OCI-LY1 (cell line): ENCODE measurements around the gene LY86.

ENCODE experiments used
- H2AFZ ChIP-seq: fragments of 200-600 bp; sonication (generic), shearing (Covaris generic); 2 replicates; pipeline ENCODE4 v1.6.0; 2014; ENCODE audit warnings: antibody characterized with exemption, mild to moderate bottlenecking, low read length
- H3F3A ChIP-seq: fragments of 200-600 bp; sonication (generic), shearing (Covaris generic); 2 replicates; pipeline ENCODE4 v1.6.0; 2014; ENCODE audit warnings: mild to moderate bottlenecking, antibody characterized with exemption, low read length, moderate library complexity; ENCODE audit not compliant: insufficient read depth
- H3K27ac ChIP-seq: fragments of 200-600 bp; sonication (generic); 2 replicates; pipeline ENCODE4 v1.5.1; 2014; ENCODE audit warnings: low read length, mixed run types, mild to moderate bottlenecking, low read depth; ENCODE audit not compliant: poor library complexity, severe bottlenecking
- H3K27me3 ChIP-seq: fragments of 200-600 bp; sonication (generic); 2 replicates; pipeline ENCODE4 v1.6.0; 2014; ENCODE audit warnings: antibody characterized with exemption, mild to moderate bottlenecking, low read length, moderate library complexity; ENCODE audit not compliant: insufficient read depth
- H3K36me3 ChIP-seq: fragments of 200-600 bp; sonication (generic); 2 replicates; pipeline ENCODE4 v1.6.1; 2014; ENCODE audit warnings: mild to moderate bottlenecking, antibody characterized with exemption, low read length, moderate library complexity, mixed read lengths; ENCODE audit not compliant: insufficient read depth
- H3K4me1 ChIP-seq: fragments of 200-600 bp; sonication (generic); 2 replicates; pipeline ENCODE4 v1.5.1; 2014; ENCODE audit warnings: mild to moderate bottlenecking, low read length, moderate library complexity; ENCODE audit not compliant: insufficient read depth, severe bottlenecking
- H3K4me2 ChIP-seq: fragments of 200-600 bp; sonication (generic), shearing (Covaris generic); 2 replicates; pipeline ENCODE4 v1.6.1; 2014; ENCODE audit warnings: low read length
- H3K4me3 ChIP-seq: fragments of 200-600 bp; sonication (generic); 2 replicates; pipeline ENCODE4 v1.5.1; 2014; ENCODE audit warnings: low read length, low read depth, mild to moderate bottlenecking, mixed read lengths; ENCODE audit not compliant: poor library complexity, severe bottlenecking
- H3K79me2 ChIP-seq: fragments of 200-600 bp; shearing (Covaris generic); 2 replicates; pipeline ENCODE4 v1.6.1; 2016; ENCODE audit warnings: mixed run types, low read length, mixed read lengths; ENCODE audit not compliant: insufficient read depth
- H3K9ac ChIP-seq: fragments of 200-600 bp; sonication (generic), shearing (Covaris generic); 2 replicates; pipeline ENCODE4 v1.6.1; 2014; ENCODE audit warnings: mild to moderate bottlenecking, low read length, mixed read lengths
- H3K9me2 ChIP-seq: fragments of 200-600 bp; sonication (generic), shearing (Covaris generic); 2 replicates; pipeline ENCODE4 v1.6.1; 2014; ENCODE audit warnings: low read depth, mild to moderate bottlenecking, low read length, mixed read lengths
- H3K9me3 ChIP-seq: fragments of 200-600 bp; shearing (Covaris generic); 2 replicates; pipeline ENCODE4 v1.6.1; 2014; ENCODE audit warnings: low read length, mixed read lengths
- H4K20me1 ChIP-seq: fragments of 200-600 bp; sonication (generic), shearing (Covaris generic); 2 replicates; pipeline ENCODE4 v1.6.0; 2016; ENCODE audit warnings: mild to moderate bottlenecking, low read length; ENCODE audit not compliant: insufficient read depth
- CTCF ChIP-seq: fragments of 200-600 bp; sonication (generic), shearing (Covaris generic); IDR thresholded peaks from 2 replicates; pipeline ENCODE4 v1.5.1; 2017; ENCODE audit warnings: mild to moderate bottlenecking, antibody characterized with exemption, low read length, moderate library complexity, mixed read lengths
- EZH2 ChIP-seq: fragments of 200-600 bp; sonication (generic), shearing (Covaris generic); IDR thresholded peaks from 2 replicates; pipeline ENCODE4 v1.8.0; 2017; ENCODE audit warnings: borderline replicate concordance, mixed run types, mild to moderate bottlenecking, antibody characterized with exemption, low read length, moderate library complexity, mixed read lengths

Gene LY86

GRCh38 chr6:6565488-6565887 is 23.0 kb upstream of the LY86 start:
- no peak overlapping the region for H3K4me2 ChIP-seq
- no peaks in the 10 kb centered on the region for H3K36me3 ChIP-seq
- no peaks in the 10 kb centered on the region for H3K79me2 ChIP-seq
- H3K4me1 ChIP-seq: no peaks in the 10 kb centered on the region
- H3K9ac ChIP-seq: no peak overlapping the region
- H3K9me2 ChIP-seq: no peaks in the 10 kb centered on the region
- H3K27ac ChIP-seq: no peak overlapping the region
- no peak overlapping the region for H2AFZ ChIP-seq
- H3K27me3 ChIP-seq: no peaks in the 10 kb centered on the region
- H3K4me3 ChIP-seq: no peak overlapping the region
- H3K9me3 ChIP-seq: no peaks in the 10 kb centered on the region
- no peaks in the 10 kb centered on the region for H3F3A ChIP-seq
- TF ChIP-seq EZH2 (no peak), CTCF (no peak)
- no peaks in the 10 kb centered on the region for H4K20me1 ChIP-seq

GRCh38 chr6:6566766-6567165 is 21.8 kb upstream of the LY86 start:
- Histone ChIP-seq H3K79me2 (no peaks in the 10 kb centered on the region), H3K9me3 (no peaks in the 10 kb centered on the region), H3K9ac (no peak overlapping the region), H3K27me3 (no peaks in the 10 kb centered on the region), H3K27ac (no peak overlapping the region), H3K4me1 (no peaks in the 10 kb centered on the region), H2AFZ (no peak overlapping the region), H3K4me2 (no peak overlapping the region), H4K20me1 (no peaks in the 10 kb centered on the region), H3K36me3 (no peaks in the 10 kb centered on the region), H3K9me2 (no peaks in the 10 kb centered on the region), H3F3A (no peaks in the 10 kb centered on the region), H3K4me3 (no peak overlapping the region)
- no peak for TF ChIP-seq EZH2
- TF ChIP-seq CTCF: no peak

GRCh38 chr6:6569096-6569810 is 19.3 kb upstream of the LY86 start:
- Histone ChIP-seq H3K4me3 (no peak overlapping the region), H3K9ac (no peak overlapping the region), H3K79me2 (no peaks in the 10 kb centered on the region), H3K36me3 (no peaks in the 10 kb centered on the region), H3K27me3 (no peaks in the 10 kb centered on the region), H3K9me3 (peaks cover 11% of the 10 kb centered on the region), H4K20me1 (no peaks in the 10 kb centered on the region), H3F3A (no peaks in the 10 kb centered on the region), H3K4me2 (no peak overlapping the region), H3K9me2 (no peaks in the 10 kb centered on the region), H3K27ac (no peak overlapping the region), H3K4me1 (no peaks in the 10 kb centered on the region), H2AFZ (no peak overlapping the region)
- TF ChIP-seq EZH2 (no peak), CTCF (no peak)
